RWPE1 (cell line): ENCODE data around the gene ALOX5.

ENCODE experiments used
- CTCF ChIA-PET: fragments of 350-600 bp; sonication (Branson Sonifier 250); formaldehyde crosslinking; extraction: SDS; loops from one replicate; lab custom pipeline; 2021; lab: Yijun Ruan, JAX
- POLR2A ChIA-PET: fragments of 400-600 bp; formaldehyde crosslinking; extraction: SDS; loops from one replicate; lab custom pipeline; 2020; ENCODE audit warnings: antibody characterized with exemption; ENCODE audit not compliant: low non-redundant PET; lab: Yijun Ruan, JAX
- DNase-seq: peaks from one replicate; pipeline ENCODE4 v3.0.0; 2012; ENCODE audit warnings: low spot score
- H3K27ac ChIP-seq: fragments of 450-650 bp; 2 replicates; pipeline ENCODE4 v1.5.1; 2017
- CTCF ChIP-seq: fragments of 450-650 bp; conservative IDR thresholded peaks from 2 replicates; pipeline ENCODE4 v1.5.1; 2017; ENCODE audit warnings: low read depth, mild to moderate bottlenecking

ALOX5 gene

GRCh38 chr10:45452268-45452667 lies 78.3 kb downstream of the ALOX5 start:
- DNase-seq, result no peak
- ChIA-PET CTCF (no interaction called here), POLR2A (no interaction called here)
- no peak for TF ChIP-seq CTCF
- H3K27ac ChIP-seq, result no peak overlapping the region

- POLR2A ChIA-PET, result no interaction called here
Measured at GRCh38 chr10:45452743-45453452, 78.9 kb downstream of the ALOX5 start.

GRCh38 chr10:45453639-45454255 lies 79.7 kb downstream of the ALOX5 start:
- POLR2A ChIA-PET, result no interaction called here
- no peak for TF ChIP-seq CTCF
- H3K27ac ChIP-seq, result no peak overlapping the region
- DNase-seq, result no peak
- CTCF ChIA-PET, result interaction anchor here (0.6 to 0.9 kb wide), 2 partner anchors 12 to 391 kb away, joined by 4 to 8 read pairs; no protein-coding TSS in a partner anchor

More at GRCh38 chr10:45452743-45453452, 78.9 kb downstream of the ALOX5 start:
- no peak for TF ChIP-seq CTCF
- no peak for DNase-seq
- CTCF ChIA-PET, result interaction anchor here (0.9 kb wide), 1 partner anchor 13 kb away, joined by 4 read pairs; no protein-coding TSS in a partner anchor
- no peak overlapping the region for H3K27ac ChIP-seq

GRCh38 chr10:45454262-45454661 lies 80.2 kb downstream of the ALOX5 start:
- no peak overlapping the region for H3K27ac ChIP-seq
- DNase-seq, result no peak
- ChIA-PET CTCF (interaction anchor here (0.9 kb wide), 1 partner anchor 11 kb away, joined by 4 read pairs; no protein-coding TSS in a partner anchor), POLR2A (no interaction called here)
- TF ChIP-seq CTCF, result no peak

GRCh38 chr10:45454859-45455258 lies 80.8 kb downstream of the ALOX5 start:
- no peak overlapping the region for H3K27ac ChIP-seq
- POLR2A ChIA-PET, result no interaction called here

GRCh38 chr10:45456233-45456632 lies 82.2 kb downstream of the ALOX5 start:
- CTCF ChIA-PET, result no interaction called here
- no peak for TF ChIP-seq CTCF
- POLR2A ChIA-PET, result no interaction called here
- DNase-seq, result no peak
- H3K27ac ChIP-seq, result no peak overlapping the region

More at GRCh38 chr10:45454859-45455258, 80.8 kb downstream of the ALOX5 start:
- no peak for TF ChIP-seq CTCF
- no peak for DNase-seq
- CTCF ChIA-PET, result no interaction called here
